K562 (cell line): ENCODE results near the gene KIFC3. TPM values are rescaled to one million over a fixed set of nuclear protein-coding genes. Genes with fewer than 3 reads are reported as not detected.

Source experiments
- ATAC-seq: fragments of 200-7000 bp; cut with Tn5 transposase; 3 replicates; pipeline ENCODE4 v1.9.1; 2020; ENCODE audit warnings: moderate library complexity
- BruUV-seq: library from RNA; stranded (reverse); fragments of 400-500 nt; replicated peaks from 2 replicates; lab custom pipeline; 2021; lab: Mats Ljungman, UMichigan
- CTCF ChIA-PET: fragments of 300-600 bp; formaldehyde crosslinking; extraction: SDS; loops from one replicate; lab custom pipeline; 2021; ENCODE audit warnings: low intra/inter-chr PET ratio; lab: Yijun Ruan, JAX
- POLR2A ChIA-PET: fragments of 300-600, 350-650 bp; sonication (Branson Sonifier 250); formaldehyde crosslinking; extraction: SDS; loops from one replicate; lab custom pipeline; 2021; ENCODE audit warnings: antibody characterized with exemption, inconsistent platforms; lab: Yijun Ruan, JAX
- DNase-seq, 4 experiments: peaks; one replicate each; pipeline versions ENCODE4 v3.0.0 to v3.0.0-alpha.2; 2011 to 2018; ENCODE audit warnings: low spot score in 3 of 4, mixed read lengths in 3 of 4; ENCODE audit errors: extremely low read depth in 1 of 4
- FAIRE-seq: peaks from 2 replicates; lab custom pipeline; 2011; peaks lifted over from hg19 to GRCh38; lab: Jason Lieb, UNC
- H2AFZ ChIP-seq: 2 replicates; pipeline ENCODE4 v1.6.0; 2011; ENCODE audit warnings: low read depth, low read length, control low read depth, inconsistent platforms
- H3K27ac ChIP-seq: fragments of 200-600 bp; 3 replicates; pipeline ENCODE4 v1.8.0; 2011; ENCODE audit warnings: low read depth, mild to moderate bottlenecking, control low read depth, inconsistent platforms, low read length, moderate library complexity, mixed read lengths; ENCODE audit errors: extremely low read depth
- H3K27me3 ChIP-seq, 2 experiments: fragments of 300-600 bp in 1 of 2; 2 replicates in 1 of 2; 3 replicates in 1 of 2; pipeline versions ENCODE4 v1.6.0 to v1.8.0; 2011; ENCODE audit warnings: inconsistent platforms in 2 of 2, low read length in 2 of 2, mild to moderate bottlenecking in 1 of 2, mixed read lengths in 1 of 2, moderate library complexity in 1 of 2; ENCODE audit not compliant: control insufficient read depth in 2 of 2, insufficient read depth in 2 of 2
- H3K36me3 ChIP-seq: fragments of 300-600 bp; 3 replicates; pipeline ENCODE4 v1.8.0; 2011; ENCODE audit warnings: mild to moderate bottlenecking, low read length, inconsistent platforms; ENCODE audit not compliant: control insufficient read depth, insufficient read depth
- H3K4me1 ChIP-seq, 2 experiments: fragments of 200-600 bp in 1 of 2; replicated peaks in 1 of 2; 2 replicates in 1 of 2; 3 replicates in 1 of 2; pipeline versions ENCODE4 v1.5.1 to v1.8.0; 2011; ENCODE audit warnings: inconsistent platforms in 2 of 2, low read length in 2 of 2, mild to moderate bottlenecking in 1 of 2, mixed read lengths in 1 of 2, moderate library complexity in 1 of 2; ENCODE audit not compliant: control insufficient read depth in 2 of 2, insufficient read depth in 2 of 2
- H3K4me2 ChIP-seq: 2 replicates; pipeline ENCODE4 v1.6.1; 2011; ENCODE audit warnings: low read length, control low read depth, inconsistent platforms, mixed read lengths; ENCODE audit not compliant: insufficient read depth
- H3K4me3 ChIP-seq: fragments of 200-600 bp; sonication (generic), shearing (Covaris generic); 2 replicates; pipeline ENCODE4 v1.5.1; 2016; ENCODE audit warnings: control low read depth, inconsistent platforms
- H3K79me2 ChIP-seq: fragments of 200-600 bp; 3 replicates; pipeline ENCODE4 v1.8.0; 2011; ENCODE audit warnings: low read length, inconsistent platforms; ENCODE audit not compliant: control insufficient read depth, insufficient read depth
- H3K9ac ChIP-seq, 2 experiments: 2 replicates each; pipeline versions ENCODE4 v1.6.0 to v1.6.1; 2011; ENCODE audit warnings: low read depth in 2 of 2, low read length in 2 of 2, control low read depth in 1 of 2, inconsistent platforms in 1 of 2, mild to moderate bottlenecking in 1 of 2, mixed read lengths in 1 of 2; ENCODE audit not compliant: insufficient read depth in 1 of 2
- H3K9me1 ChIP-seq: one replicate; pipeline ENCODE4 v1.6.0; 2011; ENCODE audit warnings: inconsistent platforms, mild to moderate bottlenecking, low read length, moderate library complexity; ENCODE audit not compliant: control insufficient read depth, insufficient read depth
- H3K9me3 ChIP-seq: replicated peaks from 2 replicates; pipeline ENCODE4 v1.5.1; 2011; ENCODE audit warnings: low read depth, low read length, inconsistent platforms; ENCODE audit not compliant: control insufficient read depth, insufficient read depth
- H4K20me1 ChIP-seq: replicated peaks from 2 replicates; pipeline ENCODE4 v1.6.1; 2011; ENCODE audit warnings: low read length, inconsistent platforms, mixed read lengths; ENCODE audit not compliant: control insufficient read depth, insufficient read depth
- AFF4 ChIP-seq: sonication (generic); formaldehyde crosslinking; IDR thresholded peaks from 2 replicates; pipeline ENCODE4 v1.8.0; 2023; ENCODE audit warnings: mild to moderate bottlenecking, missing genetic modification reagents
- ATF7 ChIP-seq: fragments of 450-650 bp; IDR thresholded peaks from 2 replicates; pipeline ENCODE4 v1.7.1; 2014; ENCODE audit warnings: mild to moderate bottlenecking, moderate library complexity
- CREB1 ChIP-seq, 2 experiments: sonication (generic) in 1 of 2; formaldehyde crosslinking in 1 of 2; IDR thresholded peaks; 2 replicates each; pipeline versions ENCODE4 v1.6.1 to v1.8.0; 2012 to 2022; ENCODE audit warnings: inconsistent platforms in 1 of 2, mild to moderate bottlenecking in 1 of 2, missing genetic modification reagents in 1 of 2, moderate library complexity in 1 of 2
- MTA2 ChIP-seq: fragments of 450-650 bp; IDR thresholded peaks from 2 replicates; pipeline ENCODE4 v1.6.1; 2016; ENCODE audit warnings: low read depth
- PHF8 ChIP-seq: fragments of 200-600 bp; sonication (generic); IDR thresholded peaks from 2 replicates; pipeline ENCODE4 v1.6.1; 2012; ENCODE audit warnings: mixed run types, mild to moderate bottlenecking, inconsistent platforms, low read length, moderate library complexity, borderline replicate concordance
- SIN3A ChIP-seq, 2 experiments: fragments of 150-350 bp in 1 of 2; IDR thresholded peaks; 2 replicates each; pipeline ENCODE4 v1.6.1; 2011 to 2016; ENCODE audit warnings: borderline replicate concordance in 2 of 2, low read depth in 2 of 2, low read length in 2 of 2, mild to moderate bottlenecking in 2 of 2, moderate library complexity in 2 of 2; ENCODE audit not compliant: control insufficient read depth in 1 of 2
- SPI1 ChIP-seq: IDR thresholded peaks from 2 replicates; pipeline ENCODE4 v1.6.1; 2011; ENCODE audit warnings: low read depth, low read length, control low read depth, borderline replicate concordance
- TCF15 ChIP-seq: fragments of 250-450 bp; sonication (Bioruptor Pico); IDR thresholded peaks from 2 replicates; pipeline ENCODE4 v1.8.0; 2022; ENCODE audit warnings: moderate library complexity, mild to moderate bottlenecking, inconsistent platforms
- ZNF282 ChIP-seq: sonication (generic); formaldehyde crosslinking; IDR thresholded peaks from 2 replicates; pipeline ENCODE4 v1.8.1; 2023; ENCODE audit warnings: missing genetic modification reagents
- ZNF324 ChIP-seq: fragments of 250-450 bp; sonication (Bioruptor Pico); IDR thresholded peaks from 2 replicates; pipeline ENCODE4 v1.4.0; 2020; ENCODE audit warnings: mild to moderate bottlenecking
- WGBS: fragments of 100-300 bp; shearing (Covaris generic); methylation state at CpG from one replicate; pipeline ENCODE4 v1.1.6; 2016; ENCODE audit warnings: low coverage, mixed read lengths; ENCODE audit not compliant: insufficient coverage; ENCODE audit errors: missing lambda C conversion rate; 5-methylcytosine and 5-hydroxymethylcytosine counted together
- in situ Hi-C: fragments of 300-500 bp; cut with MboI; formaldehyde crosslinking; loops from 4 replicates; pipeline ENCODE4 v1.15.0; 2018; ENCODE audit warnings: inconsistent platforms, mixed read lengths
- intact Hi-C: fragments of 100-400 bp; cut with micrococcal nuclease; formaldehyde crosslinking; loops from 2 replicates; pipeline ENCODE4 v1.14.2; 2022
- polyA plus RNA-seq, 8 experiments: library from polyadenylated mRNA; depleted of rRNA in 4 of 8; stranded (reverse) in 5 of 8; unstranded in 3 of 8; fragments of >200 nt; fragmentation: Nextera tagmentation in 2 of 8; fragmentation: Illumina TruSeq in 1 of 8; extraction: Ambion mirVana in 2 of 8; extraction: Trizol in 1 of 8; gene quantifications; 2 replicates each; pipeline versions ENCODE4 v1.2.1 to v1.2.3, GENCODE V29; 2011 to 2014; ENCODE audit warnings: inconsistent platforms in 1 of 8, missing spikeins in 1 of 8
- total RNA-seq, 7 experiments: library from RNA; depleted of rRNA in 6 of 7; stranded (reverse); fragments of >200 nt in 6 of 7; fragmentation: Illumina TruSeq in 2 of 7; extraction: Trizol in 2 of 7; gene quantifications; 2 replicates each; pipeline versions ENCODE4 v1.2.1 to v1.2.3, GENCODE V29; 2011 to 2021; ENCODE audit warnings: low replicate concordance in 1 of 7

The KIFC3 gene
- total and polyA plus RNA-seq, 9 of the 15 experiments (the other 6 are each of a cell fraction or from before 2014, with no cell fraction given): 0.23 to 105 (median 26.2) TPM

DNA sequence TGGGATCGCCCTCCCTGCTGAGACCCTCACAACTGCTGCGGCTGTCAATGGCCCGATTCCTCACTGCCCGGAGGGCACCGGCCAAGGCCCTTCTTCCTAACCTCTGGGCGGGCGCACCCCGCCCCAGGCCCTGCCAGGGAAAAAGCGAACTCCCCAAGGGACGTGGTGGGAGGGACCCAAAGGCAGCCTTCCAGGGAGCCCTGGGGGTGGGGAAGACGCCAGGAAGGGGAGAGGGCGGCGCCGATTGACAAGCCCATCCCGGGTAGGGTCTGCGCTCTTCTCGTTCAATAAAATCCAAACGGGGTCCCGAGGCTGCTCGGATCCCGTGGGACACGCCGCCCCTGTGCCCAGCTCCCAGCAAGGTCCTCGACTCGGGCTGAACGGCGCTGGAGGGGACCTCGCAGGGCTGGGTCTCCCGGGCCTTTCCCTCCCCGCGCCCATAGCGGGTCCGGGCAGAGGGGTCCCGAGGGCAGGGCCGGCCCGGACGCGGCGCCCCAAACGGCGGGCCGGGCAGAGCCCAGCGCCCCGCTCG, 416 bp downstream of the KIFC3 start:
- Histone ChIP-seq H4K20me1 (peaks cover 4% of the 10 kb centered on the region; the same call in 1 of the 2 replicates), H3K4me3 (peak overlapping the region; percentile 61), H3K79me2 (peaks cover 42% of the 10 kb centered on the region), H3K27me3 (no peaks in the 10 kb centered on the region), H3K9me1 (no peaks in the 10 kb centered on the region), H3K9ac (peak overlapping the region; percentile 76 to 96), H3K36me3 (peaks cover 27% of the 10 kb centered on the region), H2AFZ (peak overlapping the region; percentile 37), H3K27ac (peak overlapping the region; percentile 86), H3K4me1 (peaks cover 53 to 60% of the 10 kb centered on the region in 2 experiments), H3K4me2 (peak overlapping the region; percentile 95), H3K9me3 (no peaks in the 10 kb centered on the region)
- ATAC-seq (peak; percentile 18), DNase-seq (peak; percentile 46 to 70 (median 60)), FAIRE-seq (no peak)
- CTCF ChIA-PET: interaction anchor here (0.7 to 1.2 kb wide), 3 partner anchors 15 to 194 kb away, joined by 3 to 9 read pairs (median 4); no protein-coding TSS in a partner anchor
- in situ Hi-C loops (no loop called here), intact Hi-C loops (loop anchor here (2.0 kb wide), 1 partner anchor 57 kb away; no protein-coding TSS in a partner anchor)
- 1% methylated on average over 23 of the region's 45 CpGs for WGBS
- POLR2A ChIA-PET: interaction anchor here (0.6 to 4.5 kb wide), 4 partner anchors 8 to 591 kb away, joined by 3 to 20 read pairs (median 4); partner anchors contain the start of gene GINS3
- BruUV-seq: no TSS peak
- TF ChIP-seq CREB1 (IDR thresholded peaks at IDR 0.05) (no peak), CREB1 (CRISPR knock-in tag; IDR thresholded peaks at IDR 0.05) (no peak), SPI1 (no peak), ATF7 (no peak), PHF8 (peak; percentile 44; the same call in 1 of the 2 replicates), SIN3A (IDR thresholded peaks at IDR 0.05; ENCODE audit: borderline replicate concordance in 2 of 2, control insufficient read depth in 1 of 2, low read depth in 2 of 2, low read length in 2 of 2) (no peak; a peak in 1 of 4 replicates), MTA2 (no peak), TCF15 (CRISPR knock-in tag) (no peak), ZNF324 (CRISPR knock-in tag) (no peak), ZNF282 (no peak), AFF4 (CRISPR knock-in tag) (0 out of 2 replicates have a peak, but pooled peaks have one; percentile 32)
